Measurements from ENCODE around the gene SOBP.

The SOBP gene

GRCh38 chr6:107628878-107629277, 139.0 kb downstream of the SOBP start:
- TF ChIP-seq, protein P1, sequence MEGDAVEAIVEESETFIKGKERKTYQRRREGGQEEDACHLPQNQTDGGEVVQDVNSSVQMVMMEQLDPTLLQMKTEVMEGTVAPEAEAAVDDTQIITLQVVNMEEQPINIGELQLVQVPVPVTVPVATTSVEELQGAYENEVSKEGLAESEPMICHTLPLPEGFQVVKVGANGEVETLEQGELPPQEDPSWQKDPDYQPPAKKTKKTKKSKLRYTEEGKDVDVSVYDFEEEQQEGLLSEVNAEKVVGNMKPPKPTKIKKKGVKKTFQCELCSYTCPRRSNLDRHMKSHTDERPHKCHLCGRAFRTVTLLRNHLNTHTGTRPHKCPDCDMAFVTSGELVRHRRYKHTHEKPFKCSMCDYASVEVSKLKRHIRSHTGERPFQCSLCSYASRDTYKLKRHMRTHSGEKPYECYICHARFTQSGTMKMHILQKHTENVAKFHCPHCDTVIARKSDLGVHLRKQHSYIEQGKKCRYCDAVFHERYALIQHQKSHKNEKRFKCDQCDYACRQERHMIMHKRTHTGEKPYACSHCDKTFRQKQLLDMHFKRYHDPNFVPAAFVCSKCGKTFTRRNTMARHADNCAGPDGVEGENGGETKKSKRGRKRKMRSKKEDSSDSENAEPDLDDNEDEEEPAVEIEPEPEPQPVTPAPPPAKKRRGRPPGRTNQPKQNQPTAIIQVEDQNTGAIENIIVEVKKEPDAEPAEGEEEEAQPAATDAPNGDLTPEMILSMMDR (IDR thresholded peaks at IDR 0.05) = no peak
- peaks cover 11% of the 10 kb centered on the region for H3K9me3 Mint-ChIP-seq
- no peak overlapping the region for H3K27ac Mint-ChIP-seq
- H3K4me3 Mint-ChIP-seq = no peak overlapping the region
- peaks cover 55% of the 10 kb centered on the region for H3K36me3 Mint-ChIP-seq (ENCODE audit: low read depth)
- H3K4me1 Mint-ChIP-seq = peaks cover 63% of the 10 kb centered on the region
- DNase-seq = no peak
- peaks cover 7% of the 10 kb centered on the region for H3K27me3 Mint-ChIP-seq (ENCODE audit: low read depth, poor library complexity)

- peaks cover 7% of the 10 kb centered on the region for H3K27me3 Mint-ChIP-seq (ENCODE audit: low read depth, poor library complexity)
- TF ChIP-seq, protein P1 (IDR thresholded peaks at IDR 0.05) = no peak
- H3K4me3 Mint-ChIP-seq = no peak overlapping the region
- peak overlapping the region; percentile 31 for H3K27ac Mint-ChIP-seq
- DNase-seq = no peak
- peaks cover 56% of the 10 kb centered on the region for H3K4me1 Mint-ChIP-seq
- H3K9me3 Mint-ChIP-seq = peaks cover 11% of the 10 kb centered on the region
- H3K36me3 Mint-ChIP-seq (ENCODE audit: low read depth) = peaks cover 53% of the 10 kb centered on the region
Observed at GRCh38 chr6:107629548-107630129, 139.7 kb downstream of the SOBP start.

GRCh38 chr6:107630348-107630977, 140.5 kb downstream of the SOBP start:
- peaks cover 58% of the 10 kb centered on the region for H3K36me3 Mint-ChIP-seq (ENCODE audit: low read depth)
- H3K9me3 Mint-ChIP-seq = peaks cover 11% of the 10 kb centered on the region
- H3K4me1 Mint-ChIP-seq = peaks cover 51% of the 10 kb centered on the region
- H3K27ac Mint-ChIP-seq = peak overlapping the region; percentile 31
- no peak for DNase-seq
- TF ChIP-seq, protein P1 (IDR thresholded peaks at IDR 0.05) = no peak
- no peak overlapping the region for H3K4me3 Mint-ChIP-seq
- peaks cover 9% of the 10 kb centered on the region for H3K27me3 Mint-ChIP-seq (ENCODE audit: low read depth, poor library complexity)

DNA sequence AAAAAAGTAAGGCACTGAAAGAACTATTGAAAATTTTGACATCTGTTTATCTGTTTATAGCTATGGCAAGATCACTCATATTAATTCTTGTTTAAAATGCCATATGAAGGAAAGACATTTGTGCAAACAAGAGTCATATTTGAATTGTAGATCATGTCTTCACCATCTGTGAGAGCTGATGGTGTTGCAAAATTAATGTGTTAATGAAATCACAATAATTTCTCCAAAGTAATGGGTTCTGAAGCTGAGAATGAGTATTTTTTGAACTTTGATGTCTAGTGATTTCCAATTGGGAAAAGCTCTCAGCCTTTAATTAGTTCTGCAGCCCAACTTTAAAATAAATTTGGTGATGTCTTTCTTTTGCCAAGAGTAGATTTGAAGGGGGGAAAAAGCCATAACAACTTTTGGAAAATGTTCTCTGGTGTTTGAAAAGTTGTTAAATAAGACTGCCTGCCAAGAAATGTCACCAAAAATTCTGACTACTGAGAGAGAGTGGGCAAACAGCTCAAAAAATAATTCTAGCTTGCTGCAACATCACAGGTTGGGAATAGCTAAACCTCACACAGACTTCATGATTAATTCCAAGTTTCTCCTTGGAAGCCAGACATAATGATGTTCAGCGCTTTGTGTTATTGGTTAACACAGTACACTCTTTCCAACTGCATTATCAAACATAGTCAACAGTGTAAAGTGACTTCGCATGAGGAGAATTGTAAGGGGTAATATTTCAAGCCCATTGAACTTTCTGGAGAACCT, 142.6 kb downstream of the SOBP start:
- TF ChIP-seq, protein P1 (IDR thresholded peaks at IDR 0.05) = no peak
- Mint-ChIP-seq H3K4me3 (no peak overlapping the region), H3K36me3 (ENCODE audit: low read depth) (peaks cover 65% of the 10 kb centered on the region), H3K27me3 (ENCODE audit: low read depth, poor library complexity) (peaks cover 17% of the 10 kb centered on the region), H3K27ac (no peak overlapping the region), H3K9me3 (peaks cover 11% of the 10 kb centered on the region), H3K4me1 (peaks cover 48% of the 10 kb centered on the region)
- no peak for DNase-seq

DNA sequence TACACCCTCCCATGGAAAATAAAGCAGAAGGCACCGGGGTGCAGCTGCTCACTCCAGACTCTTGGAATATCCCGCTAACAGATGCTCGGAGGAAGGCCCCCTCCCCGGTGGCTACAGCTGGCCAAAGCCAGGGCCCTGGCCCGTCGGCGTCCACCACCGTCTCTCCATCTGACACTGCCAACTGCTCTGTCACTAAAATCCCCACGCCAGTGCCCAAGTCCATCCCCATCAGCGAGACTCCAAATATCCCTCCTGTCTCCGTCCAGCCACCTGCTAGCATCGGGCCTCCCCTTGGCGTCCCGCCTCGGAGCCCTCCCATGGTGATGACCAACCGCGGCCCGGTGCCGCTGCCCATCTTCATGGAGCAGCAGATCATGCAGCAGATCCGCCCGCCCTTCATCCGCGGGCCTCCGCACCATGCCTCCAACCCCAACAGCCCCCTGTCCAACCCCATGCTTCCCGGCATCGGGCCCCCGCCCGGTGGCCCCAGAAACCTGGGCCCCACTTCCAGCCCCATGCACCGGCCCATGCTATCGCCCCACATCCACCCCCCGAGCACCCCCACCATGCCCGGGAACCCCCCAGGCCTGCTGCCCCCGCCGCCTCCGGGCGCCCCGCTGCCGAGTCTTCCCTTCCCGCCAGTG, 143.9 kb downstream of the SOBP start:
- peak overlapping the region; percentile 19 for H3K27ac Mint-ChIP-seq
- TF ChIP-seq, protein P1 (IDR thresholded peaks at IDR 0.05) = no peak
- no peak overlapping the region for H3K4me3 Mint-ChIP-seq
- H3K9me3 Mint-ChIP-seq = peaks cover 11% of the 10 kb centered on the region
- H3K27me3 Mint-ChIP-seq (ENCODE audit: low read depth, poor library complexity) = peaks cover 17% of the 10 kb centered on the region
- no peak for DNase-seq
- H3K4me1 Mint-ChIP-seq = peaks cover 43% of the 10 kb centered on the region
- H3K36me3 Mint-ChIP-seq (ENCODE audit: low read depth) = peaks cover 61% of the 10 kb centered on the region

Data from nephron progenitor cell (in vitro differentiated cells).